Esophagus muscularis mucosa (tissue), 4 donors: ENCODE data around the gene CNN3. TPM values are rescaled to one million over a fixed set of nuclear protein-coding genes. Genes with fewer than 3 reads are reported as not detected.

Experiments used
- DNase-seq: peaks from one replicate; pipeline ENCODE4 v3.0.0-alpha.2; 2017; ENCODE audit errors: extremely low spot score
- H3K27ac ChIP-seq, 4 donors: fragments of 200-600 bp; sonication (generic); replicated peaks in 1 of 4; 1 replicate in 3 of 4; 2 replicates in 1 of 4; pipeline ENCODE4 v1.5.1; 2016 to 2019; ENCODE audit warnings: mild to moderate bottlenecking in 1 of 4
- H3K27me3 ChIP-seq, 4 donors: fragments of 200-600 bp; sonication (generic); one replicate each; pipeline versions ENCODE4 v1.5.1 to v1.6.0; 2016 to 2019
- H3K36me3 ChIP-seq, 4 donors: fragments of 200-600 bp; sonication (generic); one replicate each; pipeline ENCODE4 v1.5.1; 2016 to 2019
- H3K4me1 ChIP-seq, 4 donors: fragments of 200-600 bp; sonication (generic); one replicate each; pipeline ENCODE4 v1.5.1; 2016 to 2019
- H3K4me3 ChIP-seq, 4 donors: fragments of 200-600 bp; sonication (generic); 1 replicate in 2 of 4; 2 replicates in 2 of 4; pipeline ENCODE4 v1.5.1; 2016 to 2019; ENCODE audit warnings: mild to moderate bottlenecking in 4 of 4, moderate library complexity in 1 of 4
- H3K9me3 ChIP-seq, 4 donors: fragments of 200-600 bp; sonication (generic); 1 replicate in 3 of 4; 2 replicates in 1 of 4; pipeline ENCODE4 v1.5.1; 2016 to 2019
- EP300 ChIP-seq: sonication (generic); formaldehyde crosslinking; IDR thresholded peaks from one replicate; pipeline ENCODE4 v1.6.1; 2017; ENCODE audit warnings: antibody characterized with exemption
- POLR2A ChIP-seq: fragments of 450-650 bp; IDR thresholded peaks from one replicate; pipeline ENCODE4 v1.6.1; 2017; ENCODE audit warnings: antibody characterized with exemption, moderate library complexity, mild to moderate bottlenecking, low read depth
- POLR2AphosphoS5 ChIP-seq, 2 donors: sonication (generic); formaldehyde crosslinking; IDR thresholded peaks; one replicate each; pipeline ENCODE4 v1.6.1; 2017; ENCODE audit warnings: antibody characterized with exemption in 2 of 2
- WGBS: methylation state at CpG from one replicate; pipeline ENCODE4 v1.1.5; 2018; 5-methylcytosine and 5-hydroxymethylcytosine counted together
- intact Hi-C: fragments of 100-400 bp; cut with DNase I; formaldehyde crosslinking; loops from one replicate; pipeline ENCODE4 v1.15.1; 2023
- total RNA-seq, 4 donors: library from RNA; depleted of rRNA; stranded (reverse); fragments of >200 nt; gene quantifications; one replicate each; pipeline versions ENCODE4 v1.1.0 to v1.2.1, GENCODE V29; 2016
- TF ChIP-seq, protein P1 (sequence below), 3 experiments: fragments of 200-600 bp in 2 of 3; fragments of 450-650 bp in 1 of 3; sonication (generic) in 2 of 3; IDR thresholded peaks; one replicate each; pipeline ENCODE4 v1.5.1; 2017 to 2019; ENCODE audit warnings: antibody characterized with exemption in 3 of 3, mild to moderate bottlenecking in 2 of 3, moderate library complexity in 1 of 3

Gene CNN3
- total RNA-seq, 4 donors from 2014 or later = 140 to 268 (median 194) TPM

- H3K36me3 ChIP-seq = no peaks in the 10 kb centered on the region
- no peak overlapping the region for H3K4me3 ChIP-seq
- H3K4me1 ChIP-seq = peaks cover 26 to 68% (median 55%) of the 10 kb centered on the region in 4 donors
- DNase-seq = no peak
- intact Hi-C loops = loop anchor here (10.0 kb wide), 1 partner anchor 377 kb away; the partner anchor contains the start of gene RWDD3
- H3K9me3 ChIP-seq = no peaks in the 10 kb centered on the region
- 50% methylated on average over 2 of the region's 2 CpGs for WGBS
- no peak overlapping the region for H3K27ac ChIP-seq
- no peak for TF ChIP-seq EP300
- TF ChIP-seq, protein P1, sequence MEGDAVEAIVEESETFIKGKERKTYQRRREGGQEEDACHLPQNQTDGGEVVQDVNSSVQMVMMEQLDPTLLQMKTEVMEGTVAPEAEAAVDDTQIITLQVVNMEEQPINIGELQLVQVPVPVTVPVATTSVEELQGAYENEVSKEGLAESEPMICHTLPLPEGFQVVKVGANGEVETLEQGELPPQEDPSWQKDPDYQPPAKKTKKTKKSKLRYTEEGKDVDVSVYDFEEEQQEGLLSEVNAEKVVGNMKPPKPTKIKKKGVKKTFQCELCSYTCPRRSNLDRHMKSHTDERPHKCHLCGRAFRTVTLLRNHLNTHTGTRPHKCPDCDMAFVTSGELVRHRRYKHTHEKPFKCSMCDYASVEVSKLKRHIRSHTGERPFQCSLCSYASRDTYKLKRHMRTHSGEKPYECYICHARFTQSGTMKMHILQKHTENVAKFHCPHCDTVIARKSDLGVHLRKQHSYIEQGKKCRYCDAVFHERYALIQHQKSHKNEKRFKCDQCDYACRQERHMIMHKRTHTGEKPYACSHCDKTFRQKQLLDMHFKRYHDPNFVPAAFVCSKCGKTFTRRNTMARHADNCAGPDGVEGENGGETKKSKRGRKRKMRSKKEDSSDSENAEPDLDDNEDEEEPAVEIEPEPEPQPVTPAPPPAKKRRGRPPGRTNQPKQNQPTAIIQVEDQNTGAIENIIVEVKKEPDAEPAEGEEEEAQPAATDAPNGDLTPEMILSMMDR (IDR thresholded peaks at IDR 0.05) = no peak
- TF ChIP-seq POLR2A = no peak
- no peaks in the 10 kb centered on the region for H3K27me3 ChIP-seq
These were observed 68.6 kb downstream of the CNN3 start for GRCh38 chr1:94858276-94858675.

DNA sequence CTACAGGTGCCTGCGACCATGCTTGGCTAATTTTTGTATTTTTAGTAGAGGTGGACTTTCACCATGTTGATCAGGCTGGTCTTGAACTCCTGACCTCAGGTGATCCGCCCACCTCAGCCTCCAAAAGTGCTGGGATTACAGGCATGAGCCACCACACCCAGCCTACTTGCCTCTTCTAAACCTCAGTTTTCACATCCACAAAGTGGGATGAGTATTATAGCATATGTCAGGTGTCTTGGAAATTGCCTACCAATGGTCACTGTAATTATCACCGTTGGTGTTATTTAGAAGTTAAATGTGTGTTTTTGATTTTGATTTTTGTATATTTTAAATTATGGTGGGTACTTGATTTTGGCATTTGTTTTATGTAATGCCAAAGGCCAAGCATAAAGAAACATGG, 70.0 kb downstream of the CNN3 start:
- Histone ChIP-seq H3K9me3 (no peaks in the 10 kb centered on the region), H3K4me3 (no peak overlapping the region), H3K27ac (no peak overlapping the region), H3K4me1 (peaks cover 12 to 54% (median 41%) of the 10 kb centered on the region in 4 donors), H3K36me3 (no peaks in the 10 kb centered on the region), H3K27me3 (no peaks in the 10 kb centered on the region)
- intact Hi-C loops = loop anchor here (10.0 kb wide), 1 partner anchor 378 kb away; the partner anchor contains the start of gene RWDD3
- TF ChIP-seq, protein P1 (IDR thresholded peaks at IDR 0.05) = no peak
- TF ChIP-seq POLR2AphosphoS5 (IDR thresholded peaks at IDR 0.05) (no peak), POLR2A (no peak), EP300 (no peak)
- no peak for DNase-seq
- 92% methylated on average over 3 of the region's 3 CpGs for WGBS

DNA sequence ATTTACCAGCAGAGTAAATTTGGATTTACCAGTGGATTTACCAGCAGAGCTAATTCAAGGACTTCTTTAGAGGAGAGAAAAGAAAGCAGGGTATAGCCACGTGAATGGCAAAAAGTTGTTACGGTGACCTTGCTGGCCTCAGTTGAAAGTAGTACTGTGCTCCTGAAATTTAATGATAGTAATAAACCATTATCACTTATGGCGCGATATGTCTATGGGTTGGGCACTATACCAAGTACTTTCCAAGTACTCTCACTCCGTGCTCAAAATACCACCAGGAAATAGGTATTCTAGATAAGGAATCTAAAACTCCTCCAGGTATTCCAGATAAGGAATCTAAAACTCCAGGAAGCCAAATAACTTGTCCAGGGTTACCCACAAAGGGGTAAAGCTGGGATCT, 70.9 kb downstream of the CNN3 start:
- no peak for TF ChIP-seq EP300
- TF ChIP-seq, protein P1 (IDR thresholded peaks at IDR 0.05) = no peak
- no peak for TF ChIP-seq POLR2A
- TF ChIP-seq POLR2AphosphoS5 (IDR thresholded peaks at IDR 0.05) = no peak
- peaks cover 12 to 45% (median 32%) of the 10 kb centered on the region in 4 donors for H3K4me1 ChIP-seq
- intact Hi-C loops = loop anchor here (10.0 kb wide), 1 partner anchor 379 kb away; the partner anchor contains the start of gene RWDD3
- H3K27ac ChIP-seq = peak overlapping the region in 2 of 4 donors; percentile 84 to 89
- no peaks in the 10 kb centered on the region for H3K36me3 ChIP-seq
- H3K27me3 ChIP-seq = no peaks in the 10 kb centered on the region
- no peaks in the 10 kb centered on the region for H3K9me3 ChIP-seq
- 97% methylated on average over 5 of the region's 5 CpGs for WGBS
- no peak overlapping the region for H3K4me3 ChIP-seq
- DNase-seq = no peak

- 45% methylated on average over 2 of the region's 2 CpGs for WGBS
- DNase-seq = no peak
- Histone ChIP-seq H3K9me3 (no peaks in the 10 kb centered on the region), H3K27ac (peak overlapping the region; percentile 79 to 91 (median 86)), H3K27me3 (no peaks in the 10 kb centered on the region), H3K4me1 (peaks cover 12 to 38% (median 25%) of the 10 kb centered on the region in 4 donors), H3K36me3 (no peaks in the 10 kb centered on the region), H3K4me3 (peak overlapping the region in 3 of 4 donors; percentile 52 to 66 (median 54))
- TF ChIP-seq POLR2A (no peak), EP300 (no peak), POLR2AphosphoS5 (IDR thresholded peaks at IDR 0.05) (no peak)
- TF ChIP-seq, protein P1 (IDR thresholded peaks at IDR 0.05) = no peak
- intact Hi-C loops = loop anchor here (2.0 to 10.0 kb wide), 2 partner anchors 69 to 379 kb away; partner anchors contain the start of gene RWDD3
These were observed 71.6 kb downstream of the CNN3 start for GRCh38 chr1:94855307-94855700.
